ENCODE measurements around the gene HERC4.

HERC4 gene

GRCh38 chr10:67921065-67921464 lies 154.0 kb downstream of the HERC4 start:
- Histone ChIP-seq H3K4me3 (ENCODE audit: low read length) (no peak overlapping the region), H3K4me1 (ENCODE audit: insufficient read depth, low read length) (no peaks in the 10 kb centered on the region), H3K9me3 (ENCODE audit: insufficient read depth, low read depth, low read length) (no peaks in the 10 kb centered on the region), H3K27ac (ENCODE audit: low read depth, low read length) (no peak overlapping the region), H3K36me3 (ENCODE audit: insufficient read depth, low read length) (peaks cover 63% of the 10 kb centered on the region), H3K27me3 (ENCODE audit: insufficient read depth, low read length) (no peaks in the 10 kb centered on the region), H3K9ac (ENCODE audit: low read depth, low read length) (no peak overlapping the region)
- 88% methylated on average over 1 of the region's 1 CpG for WGBS

- Histone ChIP-seq H3K9ac (ENCODE audit: low read depth, low read length) (no peak overlapping the region), H3K27ac (ENCODE audit: low read depth, low read length) (peak overlapping the region; percentile 50; the same call in 1 of the 2 replicates), H3K4me1 (ENCODE audit: insufficient read depth, low read length) (no peaks in the 10 kb centered on the region), H3K36me3 (ENCODE audit: insufficient read depth, low read length) (peaks cover 73% of the 10 kb centered on the region), H3K9me3 (ENCODE audit: insufficient read depth, low read depth, low read length) (no peaks in the 10 kb centered on the region), H3K4me3 (ENCODE audit: low read length) (no peak overlapping the region), H3K27me3 (ENCODE audit: insufficient read depth, low read length) (no peaks in the 10 kb centered on the region)
- WGBS = 100% methylated on average over 1 of the region's 1 CpG
Measured at GRCh38 chr10:67917679-67918078, 157.4 kb downstream of the HERC4 start.

GRCh38 chr10:67917169-67917568 lies 157.9 kb downstream of the HERC4 start:
- Histone ChIP-seq H3K36me3 (ENCODE audit: insufficient read depth, low read length) (peaks cover 73% of the 10 kb centered on the region), H3K9ac (ENCODE audit: low read depth, low read length) (no peak overlapping the region), H3K4me1 (ENCODE audit: insufficient read depth, low read length) (no peaks in the 10 kb centered on the region), H3K27ac (ENCODE audit: low read depth, low read length) (peak overlapping the region; percentile 50), H3K9me3 (ENCODE audit: insufficient read depth, low read depth, low read length) (no peaks in the 10 kb centered on the region), H3K27me3 (ENCODE audit: insufficient read depth, low read length) (no peaks in the 10 kb centered on the region), H3K4me3 (ENCODE audit: low read length) (no peak overlapping the region)
- WGBS = 95% methylated on average over 2 of the region's 2 CpGs

- Histone ChIP-seq H3K27me3 (ENCODE audit: insufficient read depth, low read length) (no peaks in the 10 kb centered on the region), H3K27ac (ENCODE audit: low read depth, low read length) (no peak overlapping the region; the same call in 1 of the 2 replicates), H3K36me3 (ENCODE audit: insufficient read depth, low read length) (peaks cover 85% of the 10 kb centered on the region), H3K4me3 (ENCODE audit: low read length) (no peak overlapping the region), H3K9me3 (ENCODE audit: insufficient read depth, low read depth, low read length) (no peaks in the 10 kb centered on the region), H3K4me1 (ENCODE audit: insufficient read depth, low read length) (no peaks in the 10 kb centered on the region), H3K9ac (ENCODE audit: low read depth, low read length) (no peak overlapping the region)
- WGBS = 96% methylated on average over 6 of the region's 8 CpGs
Measured at GRCh38 chr10:67914777-67915340, 160.2 kb downstream of the HERC4 start.

GRCh38 chr10:67912331-67912946 lies 162.6 kb downstream of the HERC4 start:
- Histone ChIP-seq H3K27me3 (ENCODE audit: insufficient read depth, low read length) (no peaks in the 10 kb centered on the region), H3K9ac (ENCODE audit: low read depth, low read length) (no peak overlapping the region), H3K9me3 (ENCODE audit: insufficient read depth, low read depth, low read length) (no peaks in the 10 kb centered on the region), H3K36me3 (ENCODE audit: insufficient read depth, low read length) (peaks cover 95% of the 10 kb centered on the region), H3K4me1 (ENCODE audit: insufficient read depth, low read length) (no peaks in the 10 kb centered on the region), H3K27ac (ENCODE audit: low read depth, low read length) (no peak overlapping the region), H3K4me3 (ENCODE audit: low read length) (no peak overlapping the region)
- WGBS = 86% methylated on average over 2 of the region's 2 CpGs

- WGBS = 95% methylated on average over 7 of the region's 7 CpGs
- H3K36me3 ChIP-seq (ENCODE audit: insufficient read depth, low read length) = peaks cover 90% of the 10 kb centered on the region
Measured at GRCh38 chr10:67903581-67903980, 171.5 kb downstream of the HERC4 start.

GRCh38 chr10:67893637-67894036 lies 181.4 kb downstream of the HERC4 start:
- Histone ChIP-seq H3K27ac (ENCODE audit: low read depth, low read length) (no peak overlapping the region), H3K9ac (ENCODE audit: low read depth, low read length) (no peak overlapping the region), H3K4me3 (ENCODE audit: low read length) (no peak overlapping the region), H3K9me3 (ENCODE audit: insufficient read depth, low read depth, low read length) (no peaks in the 10 kb centered on the region), H3K27me3 (ENCODE audit: insufficient read depth, low read length) (no peaks in the 10 kb centered on the region), H3K4me1 (ENCODE audit: insufficient read depth, low read length) (no peaks in the 10 kb centered on the region), H3K36me3 (ENCODE audit: insufficient read depth, low read length) (peaks cover 100% of the 10 kb centered on the region)
- 94% methylated on average over 14 of the region's 14 CpGs for WGBS

More at GRCh38 chr10:67903581-67903980, 171.5 kb downstream of the HERC4 start:
- H3K27me3 ChIP-seq (ENCODE audit: insufficient read depth, low read length) = no peaks in the 10 kb centered on the region
- no peak overlapping the region for H3K4me3 ChIP-seq (ENCODE audit: low read length)
- H3K9ac ChIP-seq (ENCODE audit: low read depth, low read length) = no peak overlapping the region
- no peak overlapping the region for H3K27ac ChIP-seq (ENCODE audit: low read depth, low read length)
- H3K4me1 ChIP-seq (ENCODE audit: insufficient read depth, low read length) = no peaks in the 10 kb centered on the region
- H3K9me3 ChIP-seq (ENCODE audit: insufficient read depth, low read depth, low read length) = no peaks in the 10 kb centered on the region

- Histone ChIP-seq H3K27me3 (ENCODE audit: insufficient read depth, low read length) (no peaks in the 10 kb centered on the region), H3K4me1 (ENCODE audit: insufficient read depth, low read length) (no peaks in the 10 kb centered on the region; the same call in 1 of the 2 replicates), H3K27ac (ENCODE audit: low read depth, low read length) (peak overlapping the region; percentile 82), H3K9ac (ENCODE audit: low read depth, low read length) (peak overlapping the region; percentile 95), H3K9me3 (ENCODE audit: insufficient read depth, low read depth, low read length) (no peaks in the 10 kb centered on the region), H3K36me3 (ENCODE audit: insufficient read depth, low read length) (peaks cover 39% of the 10 kb centered on the region), H3K4me3 (ENCODE audit: low read length) (peak overlapping the region; percentile 98)
- WGBS = under 1% methylated on average over 73 of the region's 73 CpGs
Measured at GRCh38 chr10:67884842-67885670, 190.0 kb downstream of the HERC4 start.

GRCh38 chr10:67884313-67884841 lies 190.7 kb downstream of the HERC4 start, which contains the start of gene SIRT1:
TSS of gene SIRT1 (plus strand) at chr10:67884656. CDS start at chr10:67884722, 66 bp downstream.
- H3K4me3 ChIP-seq (ENCODE audit: low read length) = peak within 1 kb of the TSS; percentile 98
- H3K9ac ChIP-seq (ENCODE audit: low read depth, low read length) = peak within 1 kb of the TSS; percentile 95
- peaks cover 32% of the 10 kb centered on the region for H3K36me3 ChIP-seq (ENCODE audit: insufficient read depth, low read length)
- H3K4me1 ChIP-seq (ENCODE audit: insufficient read depth, low read length) = no peaks in the 10 kb centered on the region; the same call in 1 of the 2 replicates
- H3K9me3 ChIP-seq (ENCODE audit: insufficient read depth, low read depth, low read length) = no peaks in the 10 kb centered on the region
- no peaks in the 10 kb centered on the region for H3K27me3 ChIP-seq (ENCODE audit: insufficient read depth, low read length)
- WGBS = under 1% methylated on average over 62 of the region's 62 CpGs
- H3K27ac ChIP-seq (ENCODE audit: low read depth, low read length) = peak within 1 kb of the TSS; percentile 87

GRCh38 chr10:67883710-67884312 lies 191.3 kb downstream of the HERC4 start:
- whole genome bisulfite sequencing = 54% methylated on average over 11 of the region's 13 CpGs

More at GRCh38 chr10:67883710-67884312, 191.3 kb downstream of the HERC4 start:
- Histone ChIP-seq H3K27ac (ENCODE audit: low read depth, low read length) (peak overlapping the region; percentile 87; the same call in 1 of the 2 replicates), H3K27me3 (ENCODE audit: insufficient read depth, low read length) (no peaks in the 10 kb centered on the region), H3K36me3 (ENCODE audit: insufficient read depth, low read length) (peaks cover 27% of the 10 kb centered on the region), H3K9ac (ENCODE audit: low read depth, low read length) (peak overlapping the region; percentile 74), H3K4me1 (ENCODE audit: insufficient read depth, low read length) (no peaks in the 10 kb centered on the region; the same call in 1 of the 2 replicates), H3K9me3 (ENCODE audit: insufficient read depth, low read depth, low read length) (no peaks in the 10 kb centered on the region), H3K4me3 (ENCODE audit: low read length) (peak overlapping the region; percentile 98)

Data from HUES64 (cell line).